Astrocyte (in vitro differentiated cells and primary cell): ENCODE measurements around the gene UBTD1. TPM values are rescaled to one million over a fixed set of nuclear protein-coding genes. Genes with fewer than 3 reads are reported as not detected.
"Not testable (repeated sequence)": the region's sequence is repeated elsewhere in the genome, so short reads cannot be mapped to it uniquely, and the experiment has no call there.

Experiments used
- DNase-seq: peaks from one replicate; pipeline ENCODE4 v3.0.0-alpha.2; 2010; ENCODE audit warnings: low read depth
- FAIRE-seq: peaks from 2 replicates; lab custom pipeline; 2011; peaks lifted over from hg19 to GRCh38; lab: Jason Lieb, UNC
- H2AFZ ChIP-seq: 2 replicates; pipeline ENCODE4 v1.6.0; 2012; ENCODE audit warnings: low read depth, low read length, inconsistent platforms
- H3K27ac ChIP-seq: 2 replicates; pipeline ENCODE4 v1.5.1; 2011; ENCODE audit warnings: low read depth, low read length, inconsistent platforms
- H3K27me3 ChIP-seq: 2 replicates; pipeline ENCODE4 v1.6.0; 2011; ENCODE audit warnings: low read length, inconsistent platforms; ENCODE audit not compliant: insufficient read depth
- H3K36me3 ChIP-seq: 2 replicates; pipeline ENCODE4 v1.5.1; 2011; ENCODE audit warnings: low read length, inconsistent platforms; ENCODE audit not compliant: insufficient read depth
- H3K4me1 ChIP-seq: 2 replicates; pipeline ENCODE4 v1.5.1; 2011; ENCODE audit warnings: low read length, inconsistent platforms; ENCODE audit not compliant: insufficient read depth
- H3K4me2 ChIP-seq: 2 replicates; pipeline ENCODE4 v1.6.0; 2012; ENCODE audit warnings: low read length, inconsistent platforms
- H3K4me3 ChIP-seq: 2 replicates; pipeline ENCODE4 v1.5.1; 2011; ENCODE audit warnings: low read depth, mild to moderate bottlenecking, low read length, inconsistent platforms; ENCODE audit not compliant: insufficient read depth
- H3K79me2 ChIP-seq: 2 replicates; pipeline ENCODE4 v1.6.0; 2012; ENCODE audit warnings: mild to moderate bottlenecking, low read length, inconsistent platforms; ENCODE audit not compliant: insufficient read depth
- H3K9ac ChIP-seq: 2 replicates; pipeline ENCODE4 v1.6.0; 2012; ENCODE audit warnings: mild to moderate bottlenecking, low read length, inconsistent platforms
- H3K9me3 ChIP-seq: 2 replicates; pipeline ENCODE4 v1.5.1; 2012; ENCODE audit warnings: low read depth, mild to moderate bottlenecking, low read length, inconsistent platforms; ENCODE audit not compliant: insufficient read depth
- H4K20me1 ChIP-seq: 2 replicates; pipeline ENCODE4 v1.6.0; 2012; ENCODE audit warnings: low read length, inconsistent platforms; ENCODE audit not compliant: insufficient read depth
- H3K27ac Mint-ChIP-seq: one replicate; pipeline ENCODE4 v1.8.0; 2021; ENCODE audit warnings: mild to moderate bottlenecking, mixed read lengths; ENCODE audit not compliant: unreplicated experiment
- H3K27me3 Mint-ChIP-seq: one replicate; pipeline ENCODE4 v1.8.0; 2021; ENCODE audit warnings: low read depth, mixed read lengths; ENCODE audit not compliant: unreplicated experiment
- H3K36me3 Mint-ChIP-seq: one replicate; pipeline ENCODE4 v1.8.0; 2021; ENCODE audit warnings: low read depth, mixed read lengths; ENCODE audit not compliant: unreplicated experiment
- H3K4me1 Mint-ChIP-seq: one replicate; pipeline ENCODE4 v1.8.0; 2021; ENCODE audit warnings: low read depth, mixed read lengths; ENCODE audit not compliant: unreplicated experiment
- H3K4me3 Mint-ChIP-seq: one replicate; pipeline ENCODE4 v1.8.0; 2021; ENCODE audit warnings: mild to moderate bottlenecking, moderate library complexity, mixed read lengths; ENCODE audit not compliant: unreplicated experiment
- H3K9me3 Mint-ChIP-seq: one replicate; pipeline ENCODE4 v1.8.0; 2021; ENCODE audit warnings: mild to moderate bottlenecking, mixed read lengths; ENCODE audit not compliant: unreplicated experiment
- CTCF ChIP-seq: IDR thresholded peaks from 2 replicates; pipeline ENCODE4 v1.5.1; 2011; ENCODE audit warnings: low read depth, mild to moderate bottlenecking, inconsistent platforms, low read length, moderate library complexity; ENCODE audit not compliant: insufficient read depth
- EZH2 ChIP-seq: IDR thresholded peaks from 2 replicates; pipeline ENCODE4 v1.6.1; 2012; ENCODE audit warnings: mild to moderate bottlenecking, low read length, inconsistent platforms; ENCODE audit not compliant: insufficient read depth
- total RNA-seq: library from RNA; stranded (reverse); gene quantifications from 2 replicates; pipeline ENCODE4 v1.2.1, GENCODE V29; 2021

The UBTD1 gene
- total RNA-seq, 1 donor from 2014 or later: 73.1 TPM

GRCh38 chr10:97551271-97551670, 52.5 kb downstream of the UBTD1 start:
- peaks cover 11% of the 10 kb centered on the region for H3K36me3 Mint-ChIP-seq
- no peaks in the 10 kb centered on the region for H3K27me3 ChIP-seq
- FAIRE-seq: no peak
- H3K4me3 Mint-ChIP-seq: no peak overlapping the region
- H3K27ac ChIP-seq: no peak overlapping the region
- H3K4me1 Mint-ChIP-seq: peaks cover 52% of the 10 kb centered on the region
- no peaks in the 10 kb centered on the region for H3K36me3 ChIP-seq
- no peak for DNase-seq
- H2AFZ ChIP-seq: no peak overlapping the region
- no peaks in the 10 kb centered on the region for H3K27me3 Mint-ChIP-seq
- peaks cover 15% of the 10 kb centered on the region for H3K4me1 ChIP-seq
- TF ChIP-seq CTCF: no peak
- no peak for TF ChIP-seq EZH2
- no peaks in the 10 kb centered on the region for H3K9me3 Mint-ChIP-seq
- H3K4me3 ChIP-seq: no peak overlapping the region
- H4K20me1 ChIP-seq: peaks cover 12% of the 10 kb centered on the region
- H3K27ac Mint-ChIP-seq: no peak overlapping the region
- H3K79me2 ChIP-seq: peaks cover 39% of the 10 kb centered on the region
- H3K9me3 ChIP-seq: no peaks in the 10 kb centered on the region
- no peak overlapping the region for H3K4me2 ChIP-seq
- H3K9ac ChIP-seq: no peak overlapping the region

- peaks cover 12% of the 10 kb centered on the region for H4K20me1 ChIP-seq
- H3K27me3 Mint-ChIP-seq: no peaks in the 10 kb centered on the region
- no peak overlapping the region for H3K4me2 ChIP-seq
- H3K9me3 ChIP-seq: no peaks in the 10 kb centered on the region
- H2AFZ ChIP-seq: no peak overlapping the region
- no peak overlapping the region for H3K27ac Mint-ChIP-seq
- peaks cover 7% of the 10 kb centered on the region for H3K4me1 ChIP-seq
- H3K27ac ChIP-seq: no peak overlapping the region
- H3K9me3 Mint-ChIP-seq: peaks cover 2% of the 10 kb centered on the region
- H3K27me3 ChIP-seq: no peaks in the 10 kb centered on the region
- peaks cover 26% of the 10 kb centered on the region for H3K79me2 ChIP-seq
- H3K36me3 Mint-ChIP-seq: peaks cover 7% of the 10 kb centered on the region
- DNase-seq: peak; percentile 46
- peak overlapping the region; percentile 30 for H3K9ac ChIP-seq
- H3K4me3 Mint-ChIP-seq: peak overlapping the region; percentile 54
- no peaks in the 10 kb centered on the region for H3K36me3 ChIP-seq
- no peak for FAIRE-seq
- H3K4me3 ChIP-seq: no peak overlapping the region
- TF ChIP-seq EZH2 (no peak), CTCF (peak; percentile 69)
- peaks cover 33% of the 10 kb centered on the region for H3K4me1 Mint-ChIP-seq
These were observed 54.9 kb downstream of the UBTD1 start for GRCh38 chr10:97553575-97554031.

GRCh38 chr10:97554336-97554735, 55.6 kb downstream of the UBTD1 start:
- FAIRE-seq, H3K27ac Mint-ChIP-seq, H3K9me3 Mint-ChIP-seq, H3K27me3 Mint-ChIP-seq, H3K36me3 Mint-ChIP-seq, H4K20me1 ChIP-seq, H3K9me3 ChIP-seq, H3K4me3 ChIP-seq, H3K4me3 Mint-ChIP-seq, H2AFZ ChIP-seq, H3K27ac ChIP-seq, H3K36me3 ChIP-seq, DNase-seq, H3K4me2 ChIP-seq, H3K27me3 ChIP-seq, H3K4me1 ChIP-seq, H3K9ac ChIP-seq: not testable (repeated sequence)
- H3K79me2 ChIP-seq: peaks cover 19% of the 10 kb centered on the region
- peaks cover 28% of the 10 kb centered on the region for H3K4me1 Mint-ChIP-seq

- H3K4me3 ChIP-seq, H3K9me3 ChIP-seq, H3K27me3 ChIP-seq, H3K9me3 Mint-ChIP-seq, H3K9ac ChIP-seq, FAIRE-seq, H3K4me2 ChIP-seq, H3K36me3 ChIP-seq, DNase-seq, H3K27ac ChIP-seq, H3K4me3 Mint-ChIP-seq, H3K27me3 Mint-ChIP-seq, H3K36me3 Mint-ChIP-seq, H3K27ac Mint-ChIP-seq, H3K4me1 ChIP-seq, H2AFZ ChIP-seq, H4K20me1 ChIP-seq: not testable (repeated sequence)
- peaks cover 20% of the 10 kb centered on the region for H3K4me1 Mint-ChIP-seq
- peaks cover 17% of the 10 kb centered on the region for H3K79me2 ChIP-seq
These were observed 56.8 kb downstream of the UBTD1 start for GRCh38 chr10:97555541-97555940.

- H3K27me3 Mint-ChIP-seq, H3K4me1 ChIP-seq, H3K9me3 Mint-ChIP-seq, H3K4me2 ChIP-seq, H3K4me3 ChIP-seq, DNase-seq, H3K27ac ChIP-seq, H3K36me3 ChIP-seq, H3K9ac ChIP-seq, FAIRE-seq, H2AFZ ChIP-seq, H3K27me3 ChIP-seq, H3K79me2 ChIP-seq, H3K9me3 ChIP-seq, H3K36me3 Mint-ChIP-seq: not testable (repeated sequence)
- Mint-ChIP-seq H3K4me1 (peaks cover 26% of the 10 kb centered on the region), H3K27ac (peak overlapping the region; percentile 66), H3K4me3 (peak overlapping the region; percentile 68)
- peaks cover 13% of the 10 kb centered on the region for H4K20me1 ChIP-seq
These were observed 62.1 kb downstream of the UBTD1 start for GRCh38 chr10:97560731-97561381.
